Adrenal gland (tissue), 12 donors: ENCODE data around the gene PCDHB12. TPM values are rescaled to one million over a fixed set of nuclear protein-coding genes. Genes with fewer than 3 reads are reported as not detected.
"Not testable (repeated sequence)": the region's sequence is repeated elsewhere in the genome, so short reads cannot be mapped to it uniquely, and the experiment has no call there.

Experiments
- DNase-seq, 7 donors: peaks; one replicate each; pipeline ENCODE4 v3.0.0-alpha.2; 2019 to 2020
- H3K27ac ChIP-seq, 5 donors: fragments of 200-600 bp; sonication (generic) in 4 of 5; 1 replicate in 3 of 5; 2 replicates in 2 of 5; pipeline versions ENCODE4 v1.5.1 to v1.8.0; 2016 to 2020; ENCODE audit warnings: mild to moderate bottlenecking in 1 of 5
- H3K27me3 ChIP-seq: fragments of 200-600 bp; 2 replicates; pipeline ENCODE4 v1.8.0; 2021
- H3K36me3 ChIP-seq, 2 donors: fragments of 200-600 bp; replicated peaks in 1 of 2; 1 replicate in 1 of 2; 2 replicates in 1 of 2; pipeline versions ENCODE4 v1.5.1 to v1.8.0; 2018 to 2022
- H3K4me1 ChIP-seq, 2 donors: fragments of 200-600 bp; replicated peaks in 1 of 2; 1 replicate in 1 of 2; 2 replicates in 1 of 2; pipeline versions ENCODE4 v1.5.1 to v1.8.0; 2018 to 2021
- H3K4me3 ChIP-seq, 4 donors: fragments of 200-600 bp; sonication (generic) in 3 of 4; one replicate each; pipeline ENCODE4 v1.5.1; 2016 to 2018
- H3K9me3 ChIP-seq, 3 donors: fragments of 200-600 bp; sonication (generic) in 1 of 3; replicated peaks in 1 of 3; 1 replicate in 2 of 3; 2 replicates in 1 of 3; pipeline versions ENCODE4 v1.5.1 to v1.8.0; 2016 to 2021
- POLR2A ChIP-seq, 2 donors: fragments of 450-650 bp; IDR thresholded peaks; one replicate each; pipeline ENCODE4 v1.6.1; 2017; ENCODE audit warnings: antibody characterized with exemption in 2 of 2, mild to moderate bottlenecking in 2 of 2, moderate library complexity in 1 of 2
- WGBS, 4 donors: extraction: QIAGEN DNeasy Blood & Tissue Kit in 2 of 4; methylation state at CpG; one replicate each; pipeline versions ENCODE4 v1.1.5 to v1.1.7; 2013 to 2017; 5-methylcytosine and 5-hydroxymethylcytosine counted together
- intact Hi-C, 2 donors: fragments of 100-400 bp; cut with DNase I; formaldehyde crosslinking; loops; one replicate each; pipeline versions ENCODE4 v1.14.1 to v1.15.0; 2022 to 2023
- polyA plus RNA-seq, 3 donors: library from polyadenylated mRNA; stranded (reverse); fragments of 200-250 nt in 2 of 3; fragments of 350-450 nt in 1 of 3; fragmentation: Illumina TruSeq in 1 of 3; extraction: RNeasy Lipid Tissue Mini Kit (QIAGEN cat#74804) in 1 of 3; gene quantifications; one replicate each; pipeline ENCODE4 v1.2.3, GENCODE V29; 2013 to 2014
- total RNA-seq, 9 donors: library from RNA; depleted of rRNA in 4 of 9; stranded (reverse); fragments of >200 nt in 4 of 9; fragments of 120-200 nt in 1 of 9; fragmentation: NEBNext Ultra II Directional in 1 of 9; extraction: Animal tissue kit (Norgen Biotek cat#: 25700) in 1 of 9; gene quantifications; one replicate each; pipeline versions ENCODE4 v1.1.0 to v1.2.4, GENCODE V29; 2013 to 2023
- TF ChIP-seq, protein P1 (sequence below), 6 experiments: fragments of 450-650 bp in 4 of 6; fragments of 200-600 bp in 2 of 6; sonication (generic) in 1 of 6; IDR thresholded peaks; 1 replicate in 5 of 6; 2 replicates in 1 of 6; pipeline versions ENCODE4 v1.5.1 to v1.8.0; 2016 to 2021; ENCODE audit warnings: antibody characterized with exemption in 6 of 6, mild to moderate bottlenecking in 2 of 6, moderate library complexity in 1 of 6
- donor health status: healthy with polysubstance abuse.
- donor health status: Bipolar disorder and iron deficiency.
- donor health status: DM: yes; HTN: yes; CAD: no.
- donor health status: DM: no; HTN: no; CAD: no.
- donor health status: DM: no; HTN: no; CAD: no.
- donor health status: DM: yes; HTN: yes; CAD: no.

PCDHB12 gene
- total and polyA plus RNA-seq, 12 donors = 0.40 to 3.4 (median 1.3) TPM

DNA sequence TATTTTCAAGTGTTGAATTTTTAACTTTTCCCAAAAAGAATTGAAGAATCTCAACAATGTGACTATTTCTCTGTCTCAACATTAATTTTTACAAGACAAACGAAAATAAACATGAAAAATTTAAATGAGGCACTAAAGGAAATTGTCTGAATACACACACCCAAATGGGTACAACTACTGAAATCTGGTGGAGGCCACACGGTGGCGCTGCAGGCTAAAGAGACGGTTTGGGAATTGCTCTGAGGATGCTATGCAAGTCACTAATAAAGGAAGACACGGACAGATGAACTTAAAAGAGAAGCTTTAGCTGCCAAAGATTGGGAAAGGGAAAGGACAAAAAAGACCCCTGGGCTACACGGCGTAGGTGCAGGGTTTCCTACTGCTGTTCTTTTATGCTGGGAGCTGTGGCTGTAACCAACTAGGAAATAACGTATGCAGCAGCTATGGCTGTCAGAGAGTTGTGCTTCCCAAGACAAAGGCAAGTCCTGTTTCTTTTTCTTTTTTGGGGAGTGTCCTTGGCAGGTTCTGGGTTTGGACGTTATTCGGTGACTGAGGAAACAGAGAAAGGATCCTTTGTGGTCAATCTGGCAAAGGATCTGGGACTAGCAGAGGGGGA lies 16.3 kb upstream of the PCDHB12 start, which contains the start of gene PCDHB10:
PCDHB10 (plus strand) TSS at position 244 of the 616 bp plus-strand sequence; CDS start at position 444, 200 bp downstream.
- peak in 1 of 7 donors; percentile 4 for DNase-seq
- no peaks in the 10 kb centered on the region for H3K36me3 ChIP-seq
- no peak within 1 kb of the TSS for H3K4me3 ChIP-seq
- peaks cover 0 to 14% (median 2%) of the 10 kb centered on the region in 3 donors for H3K9me3 ChIP-seq
- H3K27me3 ChIP-seq = no peaks in the 10 kb centered on the region
- H3K4me1 ChIP-seq = no peaks in the 10 kb centered on the region
- TF ChIP-seq, protein P1, sequence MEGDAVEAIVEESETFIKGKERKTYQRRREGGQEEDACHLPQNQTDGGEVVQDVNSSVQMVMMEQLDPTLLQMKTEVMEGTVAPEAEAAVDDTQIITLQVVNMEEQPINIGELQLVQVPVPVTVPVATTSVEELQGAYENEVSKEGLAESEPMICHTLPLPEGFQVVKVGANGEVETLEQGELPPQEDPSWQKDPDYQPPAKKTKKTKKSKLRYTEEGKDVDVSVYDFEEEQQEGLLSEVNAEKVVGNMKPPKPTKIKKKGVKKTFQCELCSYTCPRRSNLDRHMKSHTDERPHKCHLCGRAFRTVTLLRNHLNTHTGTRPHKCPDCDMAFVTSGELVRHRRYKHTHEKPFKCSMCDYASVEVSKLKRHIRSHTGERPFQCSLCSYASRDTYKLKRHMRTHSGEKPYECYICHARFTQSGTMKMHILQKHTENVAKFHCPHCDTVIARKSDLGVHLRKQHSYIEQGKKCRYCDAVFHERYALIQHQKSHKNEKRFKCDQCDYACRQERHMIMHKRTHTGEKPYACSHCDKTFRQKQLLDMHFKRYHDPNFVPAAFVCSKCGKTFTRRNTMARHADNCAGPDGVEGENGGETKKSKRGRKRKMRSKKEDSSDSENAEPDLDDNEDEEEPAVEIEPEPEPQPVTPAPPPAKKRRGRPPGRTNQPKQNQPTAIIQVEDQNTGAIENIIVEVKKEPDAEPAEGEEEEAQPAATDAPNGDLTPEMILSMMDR (IDR thresholded peaks at IDR 0.05) = peak in 5 of 6 experiments; percentile 8 to 29 (median 13)
- TF ChIP-seq POLR2A (IDR thresholded peaks at IDR 0.05) = no peak
- intact Hi-C loops = no loop called here
- H3K27ac ChIP-seq = no peak within 1 kb of the TSS
- WGBS, 4 donors = 5 to 14% (median 10%) methylated on average over 10 of the region's 10 CpGs

DNA sequence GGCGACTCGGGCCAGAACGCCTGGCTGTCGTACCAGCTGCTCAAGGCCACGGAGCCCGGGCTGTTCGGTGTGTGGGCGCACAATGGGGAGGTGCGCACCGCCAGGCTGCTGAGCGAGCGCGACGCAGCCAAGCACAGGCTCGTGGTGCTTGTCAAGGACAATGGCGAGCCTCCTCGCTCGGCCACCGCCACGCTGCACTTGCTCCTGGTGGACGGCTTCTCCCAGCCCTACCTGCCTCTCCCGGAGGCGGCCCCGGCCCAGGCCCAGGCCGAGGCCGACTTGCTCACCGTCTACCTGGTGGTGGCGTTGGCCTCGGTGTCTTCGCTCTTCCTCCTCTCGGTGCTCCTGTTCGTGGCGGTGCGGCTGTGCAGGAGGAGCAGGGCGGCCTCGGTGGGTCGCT lies 14.2 kb upstream of the PCDHB12 start:
- H3K27me3 ChIP-seq, H3K27ac ChIP-seq, intact Hi-C loops, H3K4me3 ChIP-seq, H3K36me3 ChIP-seq, H3K4me1 ChIP-seq, DNase-seq: not testable (repeated sequence)
- peaks cover 0 to 14% (median 6%) of the 10 kb centered on the region in 3 donors for H3K9me3 ChIP-seq
- 17 to 21% methylated on average over 25 to 27 of the region's 37 CpGs; no CpG with 5 or more reads in 2 of the 4 donors for WGBS, 4 donors

DNA sequence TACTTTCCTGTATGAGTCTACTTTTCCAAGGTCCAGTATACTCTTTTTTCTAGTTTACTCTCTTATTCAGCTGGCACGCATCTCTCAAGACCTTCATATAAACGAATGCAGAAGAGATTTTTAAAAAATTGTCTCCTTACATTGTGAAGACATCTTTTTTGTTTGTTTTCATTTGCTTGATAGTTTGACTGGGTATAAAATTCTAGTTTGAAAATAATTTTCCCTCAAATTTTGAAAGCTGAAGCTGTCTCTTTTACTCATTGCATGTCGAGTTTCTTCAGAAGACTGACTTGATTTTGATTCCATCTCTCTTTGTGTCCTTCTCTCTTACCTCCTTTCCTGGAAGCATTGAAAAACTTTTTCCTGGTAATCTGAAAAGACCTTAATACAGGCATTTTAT lies 12.2 kb upstream of the PCDHB12 start:
- Histone ChIP-seq H3K36me3 (no peaks in the 10 kb centered on the region), H3K4me1 (no peaks in the 10 kb centered on the region), H3K4me3 (no peak overlapping the region), H3K27ac (no peak overlapping the region), H3K27me3 (no peaks in the 10 kb centered on the region), H3K9me3 (peaks cover 0 to 8% (median 6%) of the 10 kb centered on the region in 3 donors)
- DNase-seq = no peak
- WGBS, 4 donors = 31 to 59% (median 40%) methylated on average over 3 of the region's 3 CpGs
- intact Hi-C loops = no loop called here
- TF ChIP-seq POLR2A (IDR thresholded peaks at IDR 0.05) = no peak
- TF ChIP-seq, protein P1 (IDR thresholded peaks at IDR 0.05) = no peak

DNA sequence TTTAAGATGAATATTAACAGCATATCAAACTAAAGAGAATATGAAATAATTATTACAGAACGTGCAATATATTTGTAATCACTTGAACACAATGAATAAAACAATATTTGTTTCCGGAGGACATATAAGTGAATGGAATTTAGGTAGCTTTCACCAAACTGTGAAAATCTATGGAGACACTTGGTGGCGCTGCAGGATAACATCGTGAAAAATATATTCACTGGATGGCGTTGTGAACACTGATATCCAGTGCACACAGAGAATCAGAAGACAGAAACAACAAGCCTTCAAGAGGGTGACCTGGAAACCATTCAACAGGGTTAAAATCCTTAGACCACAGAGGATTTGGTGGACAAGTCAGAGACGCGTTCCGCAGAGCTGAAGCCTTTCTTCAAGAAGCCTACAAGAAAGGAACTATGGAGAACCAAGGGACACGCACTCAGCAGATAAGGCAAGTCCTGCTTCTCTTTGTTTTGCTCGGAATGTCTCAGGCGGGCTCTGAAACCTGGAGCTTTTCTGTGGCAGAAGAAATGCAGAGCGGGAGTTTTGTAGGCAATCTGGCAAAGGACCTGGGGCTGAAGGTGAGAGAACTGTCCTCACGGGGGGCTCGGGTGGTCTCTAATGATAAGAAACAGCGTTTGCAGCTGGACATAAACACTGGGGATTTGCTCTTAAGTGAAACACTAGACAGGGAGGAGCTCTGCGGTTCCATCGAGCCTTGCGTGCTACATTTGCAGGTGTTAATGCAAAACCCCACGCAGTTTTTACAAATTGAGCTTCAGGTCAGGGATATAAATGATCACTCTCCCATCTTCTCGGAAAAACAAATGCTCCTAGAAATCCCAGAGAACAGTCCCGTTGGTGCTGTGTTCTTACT lies 8.9 kb upstream of the PCDHB12 start, which contains the start of gene PCDHB11:
PCDHB11 (plus strand) TSS at position 269 of the 877 bp plus-strand sequence; CDS start at position 417, 148 bp downstream.
- TF ChIP-seq, protein P1 (IDR thresholded peaks at IDR 0.05) = peak in 1 of 6 experiments; percentile 13
- no peak for TF ChIP-seq POLR2A (IDR thresholded peaks at IDR 0.05)
- H3K27me3 ChIP-seq = no peaks in the 10 kb centered on the region
- no peaks in the 10 kb centered on the region for H3K36me3 ChIP-seq
- intact Hi-C loops = no loop called here
- peak in 1 of 7 donors; percentile 3 for DNase-seq
- H3K4me3 ChIP-seq = no peak within 1 kb of the TSS
- peaks cover 0 to 6% (median 6%) of the 10 kb centered on the region in 3 donors for H3K9me3 ChIP-seq
- no peaks in the 10 kb centered on the region for H3K4me1 ChIP-seq
- WGBS, 4 donors = 25 to 47% (median 40%) methylated on average over 21 of the region's 21 CpGs
- H3K27ac ChIP-seq = no peak within 1 kb of the TSS

DNA sequence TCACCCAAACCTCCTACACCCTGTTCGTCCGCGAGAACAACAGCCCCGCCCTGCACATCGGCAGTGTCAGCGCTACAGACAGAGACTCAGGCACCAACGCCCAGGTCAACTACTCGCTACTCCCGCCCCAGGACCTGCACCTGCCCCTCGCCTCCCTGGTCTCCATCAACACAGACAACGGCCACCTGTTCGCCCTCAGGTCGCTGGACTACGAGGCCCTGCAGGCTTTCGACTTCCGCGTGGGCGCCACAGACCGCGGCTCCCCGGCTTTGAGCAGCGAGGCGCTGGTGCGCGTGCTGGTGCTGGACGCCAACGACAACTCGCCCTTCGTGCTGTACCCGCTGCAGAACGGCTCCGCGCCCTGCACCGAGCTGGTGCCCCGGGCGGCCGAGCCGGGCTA lies 7.4 kb upstream of the PCDHB12 start:
- H3K27ac ChIP-seq, H3K4me1 ChIP-seq, H3K4me3 ChIP-seq, H3K9me3 ChIP-seq, intact Hi-C loops, H3K36me3 ChIP-seq, H3K27me3 ChIP-seq, DNase-seq: not testable (repeated sequence)
- 20 to 40% (median 30%) methylated on average over 1 to 25 of the region's 38 CpGs for WGBS, 4 donors

DNA sequence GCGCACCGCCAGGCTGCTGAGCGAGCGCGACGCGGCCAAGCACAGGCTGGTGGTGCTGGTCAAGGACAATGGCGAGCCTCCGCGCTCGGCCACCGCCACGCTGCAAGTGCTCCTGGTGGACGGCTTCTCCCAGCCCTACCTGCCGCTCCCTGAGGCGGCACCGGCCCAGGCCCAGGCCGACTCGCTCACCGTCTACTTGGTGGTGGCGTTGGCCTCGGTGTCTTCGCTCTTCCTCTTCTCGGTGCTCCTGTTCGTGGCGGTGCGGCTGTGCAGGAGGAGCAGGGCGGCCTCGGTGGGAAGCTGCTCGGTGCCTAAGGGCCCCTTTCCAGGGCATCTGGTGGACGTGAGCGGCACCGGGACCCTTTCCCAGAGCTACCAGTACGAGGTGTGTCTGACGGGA lies 6.9 kb upstream of the PCDHB12 start:
- intact Hi-C loops, DNase-seq, H3K9me3 ChIP-seq, H3K27ac ChIP-seq, H3K36me3 ChIP-seq, H3K4me3 ChIP-seq, H3K27me3 ChIP-seq, H3K4me1 ChIP-seq: not testable (repeated sequence)
- WGBS, 4 donors = 24 to 36% (median 27%) methylated on average over 21 to 32 of the region's 35 CpGs

DNA sequence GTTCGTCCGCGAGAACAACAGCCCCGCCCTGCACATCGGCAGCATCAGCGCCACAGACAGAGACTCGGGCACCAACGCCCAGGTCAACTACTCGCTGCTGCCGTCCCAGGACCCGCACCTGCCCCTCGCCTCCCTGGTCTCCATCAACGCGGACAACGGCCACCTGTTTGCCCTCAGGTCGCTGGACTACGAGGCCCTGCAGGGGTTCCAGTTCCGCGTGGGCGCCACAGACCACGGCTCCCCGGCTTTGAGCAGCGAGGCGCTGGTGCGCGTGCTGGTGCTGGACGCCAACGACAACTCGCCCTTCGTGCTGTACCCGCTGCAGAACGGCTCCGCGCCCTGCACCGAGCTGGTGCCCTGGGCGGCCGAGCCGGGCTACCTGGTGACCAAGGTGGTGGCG lies 1.8 kb downstream of the PCDHB12 start:
- H3K27me3 ChIP-seq, H3K4me1 ChIP-seq, DNase-seq, H3K9me3 ChIP-seq, H3K4me3 ChIP-seq, intact Hi-C loops, H3K27ac ChIP-seq, H3K36me3 ChIP-seq: not testable (repeated sequence)
- 26 to 51% (median 38%) methylated on average over 6 to 39 of the region's 39 CpGs for WGBS, 4 donors
